EL (cell line): ENCODE measurements around the gene PCNX1.
"Not testable (repeated sequence)": the region's sequence is repeated elsewhere in the genome, so short reads cannot be mapped to it uniquely, and the experiment has no call there.

ENCODE experiments used
- DNase-seq: peaks from one replicate; pipeline ENCODE4 v3.0.0-alpha.2; 2016

PCNX1 gene

DNA sequence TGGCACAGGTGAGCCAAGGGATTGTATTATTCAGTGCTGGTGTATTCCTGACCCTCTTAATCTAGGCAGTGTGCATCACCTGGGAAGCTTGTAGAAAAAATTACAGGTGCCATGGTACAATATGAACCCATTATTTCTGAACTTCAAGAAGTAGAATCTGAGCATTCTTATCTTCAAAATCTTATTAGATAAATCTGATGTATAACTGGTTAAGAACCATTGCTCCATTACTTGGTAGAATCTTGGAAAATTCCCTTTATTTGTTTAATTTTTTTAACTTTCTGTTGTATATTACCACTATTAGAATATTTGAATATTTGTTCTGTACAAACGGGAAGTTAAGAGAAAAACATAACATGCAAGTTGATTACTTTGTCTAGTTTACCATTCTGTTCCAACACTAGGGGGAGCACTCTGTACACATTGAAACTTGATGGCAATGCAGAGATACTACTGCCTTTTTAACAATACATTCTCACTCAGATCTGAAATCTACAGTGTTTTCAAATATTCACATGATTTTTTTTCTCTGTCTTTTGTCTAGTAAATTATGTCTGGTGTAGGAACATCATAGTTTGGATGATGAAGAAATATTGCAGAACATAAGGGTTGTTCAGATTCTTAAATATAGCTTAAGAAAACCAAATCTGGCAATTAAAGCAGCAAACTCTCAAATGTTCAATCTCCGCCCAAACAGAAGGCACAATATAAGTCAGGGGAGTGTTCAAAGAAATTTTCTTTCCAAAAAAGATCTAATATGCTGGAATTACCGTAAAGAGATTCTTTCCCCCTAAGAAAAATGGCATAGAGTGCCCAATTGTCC, 196.6 kb downstream of the PCNX1 start:
- peak; percentile 70 for DNase-seq

DNA sequence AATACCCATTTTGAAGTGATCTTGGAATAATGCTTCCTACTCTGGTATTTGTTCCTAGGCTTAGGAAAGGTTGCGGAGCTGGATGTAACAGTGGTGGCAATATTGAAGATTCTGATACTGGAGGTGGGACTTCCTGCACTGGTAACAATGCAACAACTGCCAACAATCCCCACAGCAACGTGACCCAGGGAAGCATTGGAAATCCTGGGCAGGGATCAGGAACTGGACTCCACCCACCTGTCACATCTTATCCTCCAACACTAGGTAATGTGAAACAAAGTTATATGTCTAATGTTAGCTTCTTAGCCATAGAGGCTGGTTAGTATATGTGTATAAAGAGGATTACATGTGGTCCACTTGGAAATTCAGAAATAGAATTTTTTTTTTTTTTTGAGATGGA, 197.9 kb downstream of the PCNX1 start:
- no peak for DNase-seq

DNA sequence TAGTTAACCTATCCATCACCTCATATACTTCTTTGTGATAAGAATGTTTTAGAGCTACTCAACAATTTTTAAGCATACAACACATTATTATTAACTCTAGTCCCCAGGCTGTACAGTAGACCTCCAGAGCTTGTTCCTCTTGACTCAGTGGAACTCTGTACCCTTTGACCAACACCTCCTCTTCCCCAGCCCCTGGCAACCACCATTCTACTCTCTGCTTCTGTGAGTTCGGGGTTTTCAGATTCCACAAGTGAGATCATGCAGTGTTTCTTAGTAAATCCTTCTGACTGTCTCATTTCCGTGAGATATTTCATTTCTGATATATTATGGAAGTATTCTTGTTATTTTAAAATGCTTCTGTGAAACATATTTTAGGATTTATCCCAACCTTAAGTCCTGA, 200.7 kb downstream of the PCNX1 start:
- no peak for DNase-seq

DNA sequence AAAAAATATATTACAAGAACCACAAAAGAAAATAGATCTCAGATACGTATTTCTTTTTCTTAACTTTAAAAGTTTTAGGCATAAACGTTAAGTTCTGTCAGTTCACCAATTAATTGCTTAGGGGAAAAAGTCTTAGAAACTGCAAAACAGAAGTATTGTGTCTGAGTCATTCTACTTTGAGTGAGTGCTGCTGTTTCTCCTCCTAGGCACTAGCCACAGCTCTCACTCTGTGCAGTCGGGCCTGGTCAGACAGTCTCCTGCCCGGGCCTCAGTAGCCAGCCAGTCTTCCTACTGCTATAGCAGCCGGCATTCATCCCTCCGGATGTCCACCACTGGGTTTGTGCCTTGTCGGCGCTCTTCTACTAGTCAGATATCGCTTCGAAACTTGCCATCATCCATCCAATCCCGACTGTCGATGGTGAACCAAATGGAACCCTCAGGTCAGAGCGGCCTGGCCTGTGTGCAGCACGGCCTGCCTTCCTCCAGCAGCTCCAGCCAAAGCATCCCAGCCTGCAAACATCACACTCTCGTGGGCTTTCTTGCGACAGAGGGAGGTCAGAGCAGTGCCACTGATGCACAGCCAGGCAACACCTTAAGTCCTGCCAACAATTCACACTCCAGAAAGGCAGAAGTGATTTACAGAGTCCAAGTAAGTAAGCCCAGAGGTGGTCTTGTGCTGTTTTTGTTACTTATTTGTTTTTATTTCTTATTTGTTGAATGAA, 201.3 kb downstream of the PCNX1 start:
- DNase-seq: no peak

DNA sequence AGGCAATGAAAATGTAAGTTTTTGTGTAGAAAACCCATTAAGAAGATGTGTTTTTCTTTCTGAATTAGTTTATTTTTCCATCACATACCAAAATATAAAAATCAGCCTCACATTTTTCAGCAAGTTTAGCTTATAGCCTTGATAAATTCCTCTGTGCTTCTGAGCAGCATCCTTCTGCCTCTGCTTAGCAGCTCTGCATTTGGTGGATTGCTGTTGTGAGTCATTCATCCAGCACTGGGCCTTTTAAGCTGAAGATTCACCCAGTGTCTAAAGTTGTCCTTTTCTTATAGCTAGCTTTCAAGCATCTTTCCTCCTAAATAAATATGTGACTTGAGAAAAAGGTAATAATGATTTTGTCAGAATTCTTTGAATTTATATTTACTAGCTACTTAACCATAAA, 206.1 kb downstream of the PCNX1 start:
- DNase-seq: peak; percentile 71

DNA sequence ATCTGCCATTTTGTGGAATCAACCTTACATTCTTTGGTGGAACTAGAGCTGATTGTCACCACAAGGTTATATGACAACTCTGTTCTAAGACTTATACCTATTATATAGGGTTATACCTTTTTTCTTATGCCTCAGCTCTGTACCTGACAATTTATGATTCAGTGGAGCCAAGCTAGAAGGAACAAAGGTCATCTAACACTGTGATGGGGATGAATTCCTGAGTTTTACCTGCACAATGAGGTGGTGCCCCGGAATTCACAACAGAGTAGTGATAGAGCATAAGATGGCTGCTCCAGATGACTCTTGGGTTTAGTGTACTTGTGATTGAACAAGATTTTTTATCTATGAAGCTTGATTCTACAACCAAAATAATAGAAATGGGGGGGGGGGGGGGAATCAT, 207.3 kb downstream of the PCNX1 start:
- DNase-seq: no peak

DNA sequence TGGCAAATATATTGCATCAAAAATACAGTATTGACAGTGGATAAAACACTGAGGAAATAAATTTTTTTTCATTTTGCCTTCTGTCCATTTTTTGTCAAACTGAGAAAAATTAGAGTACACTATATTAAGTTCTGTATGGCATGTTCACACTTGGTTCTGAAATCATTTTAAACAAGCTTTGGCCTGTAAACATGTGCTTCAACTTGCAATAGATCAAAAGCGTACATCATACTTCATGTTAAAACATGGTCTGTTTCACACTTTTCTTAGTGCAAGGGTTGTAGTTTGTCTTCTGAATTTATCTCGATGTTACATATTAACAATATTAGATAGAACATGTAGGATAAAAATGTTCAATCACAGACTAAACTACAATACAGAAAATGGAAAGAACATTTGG, 208.0 kb downstream of the PCNX1 start:
- DNase-seq: no peak

DNA sequence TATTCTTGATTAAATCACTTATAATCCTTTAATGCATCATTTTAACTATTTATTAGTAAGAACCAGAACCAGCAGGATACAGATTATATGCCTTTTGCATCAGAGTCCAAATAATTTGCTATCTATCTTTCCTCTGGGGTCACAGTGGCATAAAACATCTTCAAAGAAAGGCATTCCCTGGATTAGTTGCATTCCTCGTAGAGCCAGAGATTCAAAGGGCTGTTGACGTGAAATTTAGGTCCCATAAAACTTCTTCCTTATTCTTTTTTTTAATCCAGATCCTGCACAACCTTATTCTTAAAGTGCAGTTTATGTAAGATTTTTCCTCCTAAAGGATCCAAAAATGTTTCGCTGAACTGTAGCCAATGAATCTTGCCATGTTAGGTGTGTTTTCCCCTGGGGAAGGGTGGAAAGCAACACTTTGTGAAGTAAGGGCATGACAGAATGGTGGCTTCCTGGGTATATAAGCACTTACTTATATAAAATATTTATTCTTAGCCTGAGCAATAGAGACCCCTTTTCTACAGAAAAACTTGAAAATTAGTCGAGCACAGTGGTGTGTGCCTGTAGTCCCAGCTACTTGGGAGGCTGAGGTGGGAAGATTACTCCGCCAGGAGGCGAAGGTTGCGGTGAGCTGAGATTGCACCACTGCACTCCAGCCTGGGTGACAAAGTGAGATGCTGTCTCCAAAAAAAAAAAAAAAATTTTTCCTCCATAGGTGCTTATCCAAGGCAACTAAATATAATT, 208.7 kb downstream of the PCNX1 start:
- no peak for DNase-seq

DNA sequence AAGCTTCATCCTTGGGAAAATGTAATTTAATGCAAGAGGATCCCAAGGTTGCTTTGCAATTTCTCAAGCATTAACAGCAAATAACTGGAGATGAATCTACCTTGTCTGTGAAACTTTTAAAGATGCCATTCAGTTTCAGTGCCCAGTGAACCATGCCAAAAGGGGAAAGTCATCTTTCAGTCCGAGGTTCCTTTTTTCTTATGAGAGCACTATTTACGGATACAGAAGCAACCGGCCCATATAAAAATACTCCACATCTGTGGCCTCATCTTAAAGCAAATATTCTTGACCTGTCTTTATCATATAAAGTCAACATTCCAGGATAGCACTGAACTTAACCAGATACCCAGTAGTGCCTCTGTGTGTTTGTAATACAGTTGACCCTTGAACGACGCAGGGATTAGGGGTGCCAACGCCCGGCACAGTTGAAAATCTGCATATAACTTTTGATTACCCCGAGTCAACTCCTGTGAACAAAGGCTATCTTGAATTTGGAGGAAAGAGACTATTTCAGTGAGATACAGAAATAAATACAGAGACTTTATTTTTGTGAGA, 209.4 kb downstream of the PCNX1 start:
- no peak for DNase-seq

DNA sequence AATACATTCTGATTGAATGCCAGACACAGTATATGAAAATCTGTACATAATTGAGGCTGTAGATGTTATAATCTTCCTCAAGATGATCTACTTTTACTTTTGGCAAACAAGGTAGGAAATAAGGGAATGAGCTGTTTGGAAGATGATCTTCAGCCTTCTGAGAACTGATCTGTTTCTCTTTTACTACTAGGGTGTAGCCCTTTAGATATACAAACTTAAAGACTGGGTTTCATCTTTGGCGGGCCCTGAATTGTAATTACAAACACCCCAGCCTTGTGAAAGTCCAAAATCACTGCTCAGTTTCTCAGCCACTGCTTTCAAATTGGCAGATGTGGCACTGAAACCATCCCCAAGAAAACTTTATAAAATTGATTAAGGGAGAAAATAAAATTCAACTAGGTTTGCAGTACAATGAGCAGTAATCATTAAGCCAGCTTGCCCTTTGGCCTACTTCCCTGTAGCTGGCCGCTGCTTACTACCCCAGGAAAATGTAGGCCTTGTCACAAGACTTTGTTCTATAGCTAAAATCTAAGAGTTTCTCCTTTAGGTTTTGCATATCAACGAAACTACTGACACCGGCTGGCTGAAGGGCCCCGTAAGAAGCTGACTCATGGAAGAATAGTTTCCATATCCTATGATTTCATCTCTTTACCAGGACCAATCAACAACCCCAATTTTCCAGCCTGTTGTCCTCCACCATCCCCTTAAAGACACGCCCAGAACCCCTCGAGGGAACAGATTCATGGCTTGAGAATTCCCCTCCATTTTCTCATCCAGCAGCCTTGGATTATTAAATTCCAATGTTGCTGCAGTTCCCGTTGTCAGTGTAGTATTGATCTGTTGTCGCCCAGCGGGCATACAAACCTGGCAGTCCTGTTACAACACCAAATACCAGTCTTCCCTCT, 210.8 kb downstream of the PCNX1 start:
- DNase-seq: peak; percentile 96

DNA sequence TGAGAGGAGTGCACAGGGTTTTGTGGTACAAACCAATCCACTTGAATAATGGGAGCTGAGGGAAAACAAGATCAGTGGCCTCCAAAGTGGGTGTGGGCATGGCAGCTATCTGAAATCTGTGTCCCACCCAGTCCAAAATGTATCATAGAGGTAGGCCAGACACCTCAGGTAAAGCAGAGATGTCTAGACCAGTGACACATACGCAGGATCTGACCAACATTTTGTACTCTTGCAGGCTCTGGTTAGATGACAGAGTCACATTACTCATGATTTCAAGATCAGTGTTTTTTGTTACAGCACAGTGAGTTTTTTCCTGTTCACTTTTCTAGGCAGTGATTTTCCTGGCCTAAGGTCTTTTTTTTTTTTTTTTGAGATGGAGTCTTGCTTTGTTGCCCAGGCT, 211.8 kb downstream of the PCNX1 start:
- peak; percentile 47 for DNase-seq

DNA sequence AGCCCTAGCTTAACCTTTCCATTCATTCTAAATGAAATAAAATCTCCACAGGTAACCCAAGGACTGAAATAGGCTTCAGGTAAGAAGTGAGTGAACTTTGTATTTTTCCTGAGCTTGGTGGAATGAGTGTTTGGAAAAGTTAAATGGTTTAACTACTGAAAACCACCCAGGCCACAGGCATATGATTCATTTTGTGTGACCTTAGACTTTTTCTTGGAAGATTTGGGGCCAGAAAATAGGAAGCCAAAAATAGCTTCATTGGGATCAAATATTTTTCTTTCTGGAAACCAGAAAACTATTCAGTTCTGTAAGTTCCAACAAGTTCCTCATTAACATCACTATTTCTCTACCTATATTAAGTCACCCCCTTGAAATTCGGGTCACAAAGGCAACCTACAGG, 212.6 kb downstream of the PCNX1 start:
- DNase-seq: no peak

DNA sequence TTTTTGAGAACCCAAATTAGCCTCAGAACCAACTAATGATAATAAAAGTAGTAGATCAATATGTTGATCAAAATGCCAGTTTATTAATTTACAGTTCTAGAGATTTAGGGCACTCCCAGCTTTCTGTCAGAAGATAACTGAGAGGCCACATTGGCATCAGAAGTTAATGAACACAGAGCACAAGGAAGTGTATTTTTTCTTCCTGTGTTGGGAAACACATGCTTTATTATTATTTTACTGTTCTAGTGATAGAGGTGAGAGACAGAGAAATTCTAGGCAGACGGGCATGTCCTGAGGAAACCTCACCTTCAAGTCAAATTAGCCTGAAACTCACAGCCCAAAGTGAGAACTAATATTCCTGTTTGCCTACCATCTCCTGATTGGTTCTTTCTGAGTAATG, 213.7 kb downstream of the PCNX1 start:
- DNase-seq: no peak

DNA sequence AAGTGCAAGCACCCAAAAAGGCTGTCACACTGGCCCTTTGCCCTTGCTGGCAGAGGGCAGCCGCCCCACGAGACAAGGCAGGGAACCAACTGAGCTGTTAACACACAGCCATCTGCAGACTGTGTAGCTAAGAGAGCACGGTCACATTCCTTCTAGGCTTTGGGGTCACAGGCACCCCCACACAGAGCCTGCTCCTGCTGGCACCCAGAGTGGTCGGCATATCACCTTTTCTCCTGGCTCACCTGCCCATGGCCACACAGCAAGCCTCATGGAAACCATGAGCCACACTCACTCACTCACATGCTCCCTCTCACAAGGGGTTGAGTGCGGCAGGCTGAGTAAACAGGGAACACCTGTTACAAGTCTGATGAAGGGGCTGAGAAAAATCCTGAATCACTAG, 214.5 kb downstream of the PCNX1 start:
- DNase-seq: no peak

DNA sequence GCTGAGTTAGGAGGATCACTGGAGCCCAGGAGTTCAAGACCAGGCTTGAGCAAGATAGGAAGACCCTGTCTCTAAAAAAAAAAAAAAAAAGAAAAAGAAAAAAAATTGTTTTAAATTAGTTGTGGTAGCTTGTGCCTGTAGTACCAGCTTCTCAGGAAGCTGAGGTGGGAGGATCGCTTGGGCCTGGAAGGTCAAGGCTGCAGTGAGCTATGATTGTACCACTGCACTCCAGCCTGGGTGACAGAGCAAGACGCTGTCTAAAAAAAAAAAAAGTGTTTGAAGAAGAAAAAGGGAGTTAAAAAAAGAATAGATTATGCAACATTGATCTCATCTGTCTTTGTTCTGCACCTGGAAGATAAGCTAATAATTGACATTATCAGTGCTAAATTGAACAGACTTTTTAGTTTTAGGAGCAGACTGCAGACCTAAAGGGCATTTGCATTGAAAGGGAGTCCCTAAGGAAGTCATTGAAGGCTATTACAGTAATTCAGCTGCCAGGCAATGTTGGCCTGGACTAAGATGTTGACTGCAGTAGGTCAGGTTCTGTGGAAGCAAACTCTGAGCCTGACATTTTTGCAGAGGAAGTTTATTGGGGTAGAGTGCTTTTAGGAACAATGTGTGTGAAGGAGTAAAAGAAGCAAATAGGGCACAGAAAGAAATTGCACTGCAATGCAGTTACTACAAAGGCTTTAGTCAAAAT, 215.8 kb downstream of the PCNX1 start:
- no peak for DNase-seq

DNA sequence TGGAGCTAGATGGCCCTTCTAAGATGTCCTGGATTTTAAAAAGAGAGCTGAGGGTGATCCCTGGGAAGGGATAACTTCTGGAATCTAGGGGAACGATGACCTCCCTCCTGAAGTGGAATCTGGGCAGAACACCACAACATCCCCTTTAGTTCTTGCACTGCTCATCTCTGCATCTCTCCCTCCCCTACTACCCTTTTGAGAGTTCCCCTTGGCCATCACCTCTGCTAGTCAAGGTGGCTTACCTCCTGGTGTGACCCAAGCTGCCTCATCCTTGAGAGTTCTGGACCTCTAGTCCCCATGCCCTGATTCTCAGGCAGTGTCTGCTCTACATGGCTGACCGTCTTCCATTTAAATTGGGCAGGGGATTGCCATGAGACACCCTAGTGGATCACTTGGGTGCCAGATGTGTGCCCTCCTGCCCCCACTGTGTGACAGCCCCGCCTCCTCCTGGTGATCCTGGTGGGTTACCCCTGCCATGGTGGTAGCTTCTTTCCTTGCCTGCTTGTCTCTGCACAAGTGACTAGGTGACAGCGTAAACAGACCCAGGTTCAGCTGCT, 216.4 kb downstream of the PCNX1 start:
- DNase-seq: no peak

DNA sequence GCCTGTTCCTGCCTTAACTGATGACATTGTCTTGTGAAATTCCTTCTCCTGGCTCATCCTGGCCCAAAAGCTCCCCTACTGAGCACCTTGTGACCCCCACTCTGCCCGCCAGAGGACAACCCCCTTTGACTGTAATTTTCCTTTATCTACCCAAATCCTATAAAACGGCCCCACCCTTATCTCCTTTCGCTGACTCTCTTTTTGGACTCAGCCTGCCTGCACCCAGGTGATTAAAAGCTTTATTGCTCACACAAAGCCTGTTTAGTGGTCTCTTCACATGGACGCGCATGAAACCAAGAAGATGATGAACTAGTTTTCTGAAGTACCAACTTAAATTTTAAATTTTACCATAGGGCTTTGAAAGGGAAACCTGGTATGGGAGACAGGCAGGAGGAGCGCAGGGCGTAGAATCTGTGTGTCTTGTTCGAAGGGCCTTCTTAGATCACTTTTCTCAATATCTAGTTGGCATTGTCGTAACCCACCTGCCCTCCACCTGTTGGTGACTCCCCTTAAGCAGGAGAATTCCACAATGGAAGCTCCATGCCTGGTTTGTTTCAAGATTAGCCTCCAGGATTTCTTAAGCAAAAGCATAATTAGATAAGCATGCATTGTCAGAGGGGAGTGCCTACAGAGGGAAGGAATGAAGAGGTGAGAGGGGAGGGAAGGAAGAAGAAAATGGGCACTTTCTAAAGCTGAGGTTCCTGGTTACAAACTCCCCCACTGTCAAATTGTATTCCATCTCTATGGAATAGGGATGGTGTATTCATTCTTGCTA, 222.6 kb downstream of the PCNX1 start:
- not testable (repeated sequence) for DNase-seq

DNA sequence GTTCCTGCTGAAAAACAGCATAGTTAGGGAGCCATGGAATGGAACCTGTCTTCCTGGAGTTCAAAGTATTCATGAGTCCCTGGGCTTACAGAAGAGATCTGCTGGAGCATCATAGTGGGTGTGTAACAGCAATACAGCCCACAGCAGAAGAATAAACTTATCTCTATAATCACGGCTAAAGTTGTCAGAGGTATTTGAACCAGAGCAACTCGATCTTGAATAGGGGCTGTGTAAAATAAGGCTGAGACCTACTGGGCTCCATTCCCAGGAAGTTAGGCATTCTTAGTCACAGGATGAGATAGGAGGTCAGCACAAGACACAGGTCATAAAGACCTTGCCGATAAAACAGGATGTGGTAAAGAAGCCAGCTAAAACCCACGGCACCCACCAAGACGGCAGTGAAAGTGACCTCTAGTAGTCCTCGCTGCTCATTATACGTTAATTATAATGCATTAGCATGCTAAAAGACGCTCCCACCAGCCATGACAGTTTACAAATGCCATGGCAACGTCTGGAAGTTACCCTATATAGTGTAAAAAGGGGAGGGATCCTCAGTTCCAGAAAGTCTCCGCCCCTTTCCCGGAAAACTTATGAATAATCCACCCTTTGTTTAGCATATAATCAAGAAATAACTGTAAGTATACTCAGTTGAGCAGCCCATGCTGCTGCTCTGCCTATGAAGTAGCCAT, 223.4 kb downstream of the PCNX1 start:
- peak; percentile 85 for DNase-seq

DNA sequence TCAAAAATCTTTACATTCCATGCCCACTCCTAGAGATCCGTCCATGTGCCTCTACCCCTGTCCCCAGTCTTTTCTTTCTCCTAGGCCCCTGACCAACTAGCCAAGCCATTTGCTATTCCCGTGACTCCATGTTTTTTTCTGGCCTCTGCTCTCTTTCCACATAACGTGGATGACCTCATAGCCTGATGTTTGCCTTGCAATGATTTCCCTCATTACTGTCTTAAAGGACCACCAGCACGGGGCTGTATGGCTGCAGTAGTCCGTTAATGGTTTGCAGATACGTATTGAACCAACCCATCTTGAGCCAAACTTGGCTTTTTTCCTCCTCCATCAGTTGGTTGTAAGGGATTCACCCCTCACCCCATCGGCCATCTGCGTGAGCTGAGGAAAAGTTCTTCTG, 226.0 kb downstream of the PCNX1 start:
- DNase-seq: no peak

DNA sequence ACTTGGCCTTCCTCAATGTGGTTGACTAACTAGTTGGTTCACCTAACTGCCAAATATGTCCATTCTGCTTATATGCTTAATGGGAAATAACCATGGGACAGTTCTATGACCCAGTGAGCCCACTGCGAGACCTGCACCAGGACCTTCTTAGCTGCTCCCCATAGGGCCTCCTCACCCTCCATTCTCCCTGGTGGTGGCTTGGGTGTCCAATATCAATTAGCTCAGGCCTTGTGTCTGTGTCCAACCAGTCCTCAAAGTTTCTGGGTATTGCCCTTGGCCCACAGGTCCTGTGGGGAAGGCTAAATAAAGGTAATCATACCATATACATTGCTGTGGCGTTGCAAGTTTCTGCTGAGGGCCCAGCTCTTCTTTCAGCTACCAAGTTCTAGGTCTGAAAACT, 228.2 kb downstream of the PCNX1 start:
- DNase-seq: no peak
